HEK293T (cell line): ENCODE results near the gene TM4SF18.

Experiments
- CTCF ChIA-PET: fragments of 350-600 bp; formaldehyde crosslinking; extraction: SDS; loops from one replicate; lab custom pipeline; 2021; ENCODE audit warnings: antibody characterized with exemption, inconsistent platforms; lab: Yijun Ruan, JAX
- POLR2A ChIA-PET: fragments of 350-600 bp; formaldehyde crosslinking; extraction: SDS; loops from one replicate; lab custom pipeline; 2020; ENCODE audit warnings: antibody characterized with exemption, inconsistent platforms; lab: Yijun Ruan, JAX
- DNase-seq: peaks from one replicate; pipeline ENCODE4 v3.0.0; 2012; ENCODE audit warnings: mixed read lengths; ENCODE audit errors: extremely low spot score
- ARNT ChIP-seq: fragments of 450-650 bp; IDR thresholded peaks from 2 replicates; pipeline ENCODE4 v1.6.1; 2017; ENCODE audit warnings: mild to moderate bottlenecking
- BHLHE40 ChIP-seq: fragments of 450-650 bp; IDR thresholded peaks from 2 replicates; pipeline ENCODE4 v1.6.1; 2016; ENCODE audit warnings: mild to moderate bottlenecking, moderate library complexity, borderline replicate concordance
- CTBP1 ChIP-seq: fragments of 450-650 bp; IDR thresholded peaks from 2 replicates; pipeline ENCODE4 v1.6.1; 2016; ENCODE audit warnings: borderline replicate concordance
- ELF4 ChIP-seq: fragments of 450-650 bp; IDR thresholded peaks from 2 replicates; pipeline ENCODE4 v1.6.1; 2017; ENCODE audit warnings: antibody characterized with exemption
- FOXA1 ChIP-seq: fragments of 450-650 bp; IDR thresholded peaks from 2 replicates; pipeline ENCODE4 v1.6.1; 2016; ENCODE audit warnings: mild to moderate bottlenecking
- FOXK2 ChIP-seq: fragments of 450-650 bp; IDR thresholded peaks from 2 replicates; pipeline ENCODE4 v1.6.1; 2016; ENCODE audit warnings: mild to moderate bottlenecking
- FOXM1 ChIP-seq: fragments of 450-650 bp; IDR thresholded peaks from 2 replicates; pipeline ENCODE4 v1.6.1; 2017; ENCODE audit warnings: mild to moderate bottlenecking, borderline replicate concordance
- HDGF ChIP-seq: fragments of 450-650 bp; IDR thresholded peaks from 2 replicates; pipeline ENCODE4 v1.6.1; 2017; ENCODE audit warnings: antibody characterized with exemption, borderline replicate concordance
- L3MBTL2 ChIP-seq: fragments of 450-650 bp; conservative IDR thresholded peaks from 2 replicates; pipeline ENCODE4 v1.6.1; 2016; ENCODE audit warnings: mild to moderate bottlenecking
- LEF1 ChIP-seq: fragments of 450-650 bp; IDR thresholded peaks from 2 replicates; pipeline ENCODE4 v1.6.1; 2017; ENCODE audit warnings: mild to moderate bottlenecking, borderline replicate concordance
- NFRKB ChIP-seq: fragments of 450-650 bp; IDR thresholded peaks from 2 replicates; pipeline ENCODE4 v1.6.1; 2016; ENCODE audit warnings: mild to moderate bottlenecking, moderate library complexity
- PKNOX1 ChIP-seq: fragments of 450-650 bp; IDR thresholded peaks from 2 replicates; pipeline ENCODE4 v1.6.1; 2016
- SP1 ChIP-seq: fragments of 450-650 bp; IDR thresholded peaks from 2 replicates; pipeline ENCODE4 v1.6.1; 2017
- SUZ12 ChIP-seq: fragments of 450-650 bp; IDR thresholded peaks from 2 replicates; pipeline ENCODE4 v1.6.1; 2016; ENCODE audit warnings: mild to moderate bottlenecking
- TARDBP ChIP-seq: fragments of 450-650 bp; IDR thresholded peaks from 2 replicates; pipeline ENCODE4 v1.6.1; 2016
- ZNF384 ChIP-seq: fragments of 450-650 bp; IDR thresholded peaks from 2 replicates; pipeline ENCODE4 v1.6.1; 2016

Gene TM4SF18

GRCh38 chr3:149291178-149291577 is 42.3 kb downstream of the TM4SF18 start:
- POLR2A ChIA-PET: no interaction called here
- DNase-seq: peak; percentile 51
- CTCF ChIA-PET: no interaction called here
- TF ChIP-seq BHLHE40: no peak
- TF ChIP-seq FOXM1: no peak
- no peak for TF ChIP-seq NFRKB
- no peak for TF ChIP-seq FOXA1
- no peak for TF ChIP-seq SP1
- no peak for TF ChIP-seq HDGF
- no peak for TF ChIP-seq SUZ12
- TF ChIP-seq ZNF384: no peak
- no peak for TF ChIP-seq L3MBTL2
- TF ChIP-seq CTBP1: no peak

GRCh38 chr3:149288655-149289054 is 44.8 kb downstream of the TM4SF18 start:
- no peak for TF ChIP-seq FOXM1
- TF ChIP-seq SUZ12: no peak
- no peak for TF ChIP-seq ARNT
- no peak for TF ChIP-seq ELF4
- TF ChIP-seq LEF1: no peak
- TF ChIP-seq FOXA1: no peak
- no peak for TF ChIP-seq BHLHE40
- TF ChIP-seq NFRKB: no peak
- no peak for TF ChIP-seq L3MBTL2
- TF ChIP-seq PKNOX1: no peak
- TF ChIP-seq HDGF: no peak
- TF ChIP-seq SP1: no peak
- CTCF ChIA-PET: interaction anchor here (0.6 kb wide), 1 partner anchor 48 kb away, joined by 3 read pairs; no protein-coding TSS in a partner anchor
- POLR2A ChIA-PET: no interaction called here
- DNase-seq: no peak

GRCh38 chr3:149284034-149284433 is 49.4 kb downstream of the TM4SF18 start:
- TF ChIP-seq FOXA1 (no peak), SUZ12 (no peak), ZNF384 (no peak), BHLHE40 (no peak), SP1 (no peak), LEF1 (no peak), HDGF (no peak), TARDBP (no peak), PKNOX1 (no peak), NFRKB (no peak), FOXK2 (no peak), ELF4 (no peak), L3MBTL2 (no peak), FOXM1 (no peak)
- POLR2A ChIA-PET: no interaction called here
- CTCF ChIA-PET: no interaction called here
- no peak for DNase-seq

GRCh38 chr3:149283401-149283800 is 50.0 kb downstream of the TM4SF18 start:
- no peak for DNase-seq
- CTCF ChIA-PET: interaction anchor here (1.0 kb wide), 1 partner anchor 17 kb away, joined by 4 read pairs; no protein-coding TSS in a partner anchor
- POLR2A ChIA-PET: no interaction called here
- TF ChIP-seq ZNF384 (no peak), CTBP1 (no peak), SUZ12 (no peak), SP1 (no peak), PKNOX1 (no peak), TARDBP (no peak)

GRCh38 chr3:149282836-149283235 is 50.6 kb downstream of the TM4SF18 start:
- TF ChIP-seq ZNF384 (no peak), ARNT (no peak), BHLHE40 (no peak), PKNOX1 (no peak), TARDBP (no peak), L3MBTL2 (no peak), HDGF (no peak), SUZ12 (no peak), FOXA1 (no peak), NFRKB (no peak), SP1 (no peak), ELF4 (no peak), LEF1 (no peak), FOXM1 (no peak), FOXK2 (no peak)
- POLR2A ChIA-PET: no interaction called here
- CTCF ChIA-PET: interaction anchor here (1.0 kb wide), 1 partner anchor 17 kb away, joined by 4 read pairs; no protein-coding TSS in a partner anchor
- no peak for DNase-seq

- DNase-seq: no peak
- ChIA-PET POLR2A (no interaction called here), CTCF (interaction anchor here (1.0 kb wide), 1 partner anchor 18 kb away, joined by 4 read pairs; no protein-coding TSS in a partner anchor)
- TF ChIP-seq SUZ12 (no peak), ELF4 (no peak), FOXM1 (no peak), SP1 (no peak), FOXA1 (no peak)
Measured at GRCh38 chr3:149282322-149282721, 51.1 kb downstream of the TM4SF18 start.
